ENCODE results near the gene CRYBG3. TPM values are rescaled to one million over a fixed set of nuclear protein-coding genes. Genes with fewer than 3 reads are reported as not detected.

CRYBG3 gene
- total RNA-seq, 4 donors from 2014 or later: 18.7 to 23.5 (median 21.1) TPM

- intact Hi-C loops (cut with DNase I): no loop called here
- Histone ChIP-seq H3K27me3 (no peaks in the 10 kb centered on the region), H3K4me1 (peaks cover 0 to 4% (median 0%) of the 10 kb centered on the region in 4 donors), H3K4me3 (no peak overlapping the region), H3K9me3 (no peaks in the 10 kb centered on the region), H3K27ac (replicated peaks in 1 of 4) (peak overlapping the region in 2 of 4 donors; percentile 3 to 14), H3K36me3 (peaks cover 0 to 10% (median 7%) of the 10 kb centered on the region in 4 donors)
- DNase-seq (ENCODE audit: extremely low spot score): no peak
- WGBS: 54% methylated on average over 6 of the region's 6 CpGs
- TF ChIP-seq CTCF (IDR thresholded peaks at IDR 0.05): no peak
These were observed 50.2 kb downstream of the CRYBG3 start for GRCh38 chr3:97871801-97872524.

- Histone ChIP-seq H3K4me1 (peaks cover 0 to 4% (median 0%) of the 10 kb centered on the region in 4 donors), H3K9me3 (no peaks in the 10 kb centered on the region), H3K4me3 (no peak overlapping the region), H3K27ac (replicated peaks in 1 of 4) (no peak overlapping the region), H3K27me3 (no peaks in the 10 kb centered on the region), H3K36me3 (peaks cover 0 to 10% (median 7%) of the 10 kb centered on the region in 4 donors)
- TF ChIP-seq POLR2AphosphoS5 (IDR thresholded peaks at IDR 0.05) (no peak), EP300 (IDR thresholded peaks at IDR 0.05) (no peak), POLR2A (IDR thresholded peaks at IDR 0.05; ENCODE audit: low read depth) (no peak), CTCF (IDR thresholded peaks at IDR 0.05) (no peak)
- WGBS: 89% methylated on average over 1 of the region's 1 CpG
- DNase-seq (ENCODE audit: extremely low spot score): no peak
- intact Hi-C loops (cut with DNase I): no loop called here
These were observed 50.8 kb downstream of the CRYBG3 start for GRCh38 chr3:97872525-97873042.

- Histone ChIP-seq H3K9me3 (no peaks in the 10 kb centered on the region), H3K27me3 (no peaks in the 10 kb centered on the region), H3K27ac (replicated peaks in 1 of 4) (no peak overlapping the region), H3K4me3 (no peak overlapping the region), H3K36me3 (peaks cover 0 to 26% (median 11%) of the 10 kb centered on the region in 4 donors), H3K4me1 (peaks cover 0 to 7% (median 6%) of the 10 kb centered on the region in 4 donors)
- no peak for DNase-seq (ENCODE audit: extremely low spot score)
- intact Hi-C loops (cut with DNase I): no loop called here
- no peak for TF ChIP-seq CTCF (IDR thresholded peaks at IDR 0.05)
- no peak for TF ChIP-seq POLR2AphosphoS5 (IDR thresholded peaks at IDR 0.05)
- no peak for TF ChIP-seq EP300 (IDR thresholded peaks at IDR 0.05)
- TF ChIP-seq POLR2A (IDR thresholded peaks at IDR 0.05; ENCODE audit: low read depth): no peak
These were observed 58.5 kb downstream of the CRYBG3 start for GRCh38 chr3:97880267-97880666.

- 58% methylated on average over 5 of the region's 5 CpGs for WGBS
- no peaks in the 10 kb centered on the region for H3K27me3 ChIP-seq
- H3K4me3 ChIP-seq: no peak overlapping the region
- DNase-seq (ENCODE audit: extremely low spot score): no peak
- peaks cover 0 to 13% (median 8%) of the 10 kb centered on the region in 4 donors for H3K4me1 ChIP-seq
- H3K36me3 ChIP-seq: peaks cover 1 to 41% (median 22%) of the 10 kb centered on the region in 4 donors
- no peaks in the 10 kb centered on the region for H3K9me3 ChIP-seq
- intact Hi-C loops (cut with DNase I): no loop called here
- TF ChIP-seq POLR2AphosphoS5 (IDR thresholded peaks at IDR 0.05) (no peak), CTCF (IDR thresholded peaks at IDR 0.05) (no peak), EP300 (IDR thresholded peaks at IDR 0.05) (no peak), POLR2A (IDR thresholded peaks at IDR 0.05; ENCODE audit: low read depth) (no peak)
- H3K27ac ChIP-seq (replicated peaks in 1 of 4): no peak overlapping the region
These were observed 61.3 kb downstream of the CRYBG3 start for GRCh38 chr3:97882975-97883598.
